HepG2 (cell line): Measurements from ENCODE around the gene SHISA4. TPM values are rescaled to one million over a fixed set of nuclear protein-coding genes. Genes with fewer than 3 reads are reported as not detected.

Source experiments
- ATAC-seq: fragments of 200-7000 bp; cut with Tn5 transposase; 3 replicates; pipeline ENCODE4 v1.9.1; 2020; ENCODE audit warnings: mild to moderate bottlenecking, moderate library complexity
- BruUV-seq: library from RNA; stranded (reverse); fragments of 400-500 nt; replicated peaks from 2 replicates; lab custom pipeline; 2021; lab: Mats Ljungman, UMichigan
- CTCF ChIA-PET: fragments of 300-600 bp; formaldehyde crosslinking; extraction: SDS; loops from one replicate; lab custom pipeline; 2021; ENCODE audit warnings: low total read pairs, inconsistent platforms, low intra/inter-chr PET ratio; lab: Yijun Ruan, JAX
- POLR2A ChIA-PET: fragments of 350-600 bp; sonication (Branson Sonifier 250); formaldehyde crosslinking; loops from one replicate; lab custom pipeline; 2020; ENCODE audit warnings: antibody characterized with exemption, inconsistent platforms; lab: Yijun Ruan, JAX
- DNase-seq: peaks from one replicate; pipeline ENCODE4 v3.0.0-alpha.2; 2015; ENCODE audit warnings: low spot score
- FAIRE-seq: peaks from 3 replicates; lab custom pipeline; 2011; peaks lifted over from hg19 to GRCh38; lab: Jason Lieb, UNC
- H2AFZ ChIP-seq: one replicate; pipeline ENCODE4 v1.6.1; 2011; ENCODE audit warnings: low read length, inconsistent platforms
- H3K27ac ChIP-seq: fragments of 300-600 bp; 3 replicates; pipeline ENCODE4 v1.8.0; 2011; ENCODE audit warnings: mixed run types, mild to moderate bottlenecking, mixed read lengths, low read length, inconsistent platforms; ENCODE audit not compliant: insufficient read depth; ENCODE audit errors: extremely low read length
- H3K27me3 ChIP-seq, 2 experiments: fragments of 200-600 bp in 1 of 2; 2 replicates in 1 of 2; 3 replicates in 1 of 2; pipeline versions ENCODE4 v1.6.0 to v1.8.0; 2011; ENCODE audit warnings: low read length in 2 of 2, mild to moderate bottlenecking in 2 of 2, moderate library complexity in 2 of 2, inconsistent platforms in 1 of 2; ENCODE audit not compliant: insufficient read depth in 2 of 2, control insufficient read depth in 1 of 2
- H3K36me3 ChIP-seq, 2 experiments: fragments of 200-600 bp in 1 of 2; replicated peaks in 1 of 2; 2 replicates in 1 of 2; 3 replicates in 1 of 2; pipeline versions ENCODE4 v1.5.1 to v1.8.0; 2011; ENCODE audit warnings: low read length in 2 of 2, inconsistent platforms in 1 of 2; ENCODE audit not compliant: insufficient read depth in 2 of 2, control insufficient read depth in 1 of 2
- H3K4me1 ChIP-seq: 2 replicates; pipeline ENCODE4 v1.5.1; 2012; ENCODE audit warnings: low read length, inconsistent platforms; ENCODE audit not compliant: insufficient read depth
- H3K4me2 ChIP-seq: 2 replicates; pipeline ENCODE4 v1.6.0; 2011; ENCODE audit warnings: low read depth, low read length, inconsistent platforms
- H3K4me3 ChIP-seq, 3 experiments: fragments of 200-600 bp in 1 of 3; sonication (generic), shearing (Covaris generic) in 1 of 3; replicated peaks in 1 of 3; 2 replicates each; pipeline ENCODE4 v1.5.1; 2011 to 2016; ENCODE audit warnings: low read length in 3 of 3, inconsistent platforms in 2 of 3, low read depth in 2 of 3, mild to moderate bottlenecking in 2 of 3, control low read depth in 1 of 3, mixed read lengths in 1 of 3; ENCODE audit not compliant: insufficient read depth in 1 of 3
- H3K79me2 ChIP-seq: one replicate; pipeline ENCODE4 v1.6.1; 2011; ENCODE audit warnings: low read length, inconsistent platforms; ENCODE audit not compliant: insufficient read depth
- H3K9ac ChIP-seq: 2 replicates; pipeline ENCODE4 v1.6.0; 2011; ENCODE audit warnings: mild to moderate bottlenecking, low read depth, low read length, inconsistent platforms; ENCODE audit not compliant: insufficient read depth
- H3K9me3 ChIP-seq: 2 replicates; pipeline ENCODE4 v1.5.1; 2012; ENCODE audit warnings: mild to moderate bottlenecking, low read length
- H4K20me1 ChIP-seq: 2 replicates; pipeline ENCODE4 v1.6.0; 2011; ENCODE audit warnings: inconsistent platforms, mild to moderate bottlenecking, low read length, moderate library complexity; ENCODE audit not compliant: insufficient read depth
- HNRNPL ChIP-seq: fragments of 200-400 bp; formaldehyde crosslinking; IDR thresholded peaks from 2 replicates; pipeline ENCODE4 v1.6.1; 2017; ENCODE audit warnings: mild to moderate bottlenecking, low read depth, low read length
- MZF1 ChIP-seq: sonication (generic); formaldehyde crosslinking; IDR thresholded peaks from 2 replicates; pipeline ENCODE4 v1.8.1; 2023; ENCODE audit warnings: mild to moderate bottlenecking, missing genetic modification reagents, borderline replicate concordance
- SIX1 ChIP-seq: sonication (generic); formaldehyde crosslinking; IDR thresholded peaks from 2 replicates; pipeline ENCODE4 v1.4.0; 2020; ENCODE audit warnings: missing genetic modification reagents, borderline replicate concordance
- ZFP37 ChIP-seq: sonication (generic); formaldehyde crosslinking; IDR thresholded peaks from 2 replicates; pipeline ENCODE4 v1.4.0; 2020; ENCODE audit warnings: missing genetic modification reagents, borderline replicate concordance
- ZNF703 ChIP-seq: sonication (generic); formaldehyde crosslinking; IDR thresholded peaks from 2 replicates; pipeline ENCODE4 v1.5.1; 2020; ENCODE audit warnings: missing genetic modification reagents, mild to moderate bottlenecking, moderate library complexity, borderline replicate concordance
- WGBS: methylation state at CpG from one replicate; pipeline ENCODE4 v1.1.6; 2017; ENCODE audit warnings: low lambda C conversion rate; 5-methylcytosine and 5-hydroxymethylcytosine counted together
- in situ Hi-C: cut with HindIII; loops from 2 replicates; pipeline ENCODE4 v1.10.0; 2017; ENCODE audit warnings: low pct_unique_long_range_greater_than_20kb; ENCODE audit not compliant: extremely low pct_ligation_motif_present
- intact Hi-C: fragments of 100-400 bp; cut with micrococcal nuclease; formaldehyde crosslinking; loops from one replicate; pipeline ENCODE4 v1.10.0; 2022; ENCODE audit not compliant: unreplicated experiment
- polyA plus RNA-seq, 8 experiments: library from polyadenylated mRNA; depleted of rRNA in 3 of 8; stranded (reverse) in 7 of 8; unstranded in 1 of 8; fragments of >200 nt; fragmentation: Illumina TruSeq in 4 of 8; extraction: Trizol in 4 of 8; gene quantifications; 2 replicates each; pipeline versions ENCODE4 v1.2.1 to v1.2.3, GENCODE V29; 2011 to 2016; ENCODE audit warnings: low read depth in 4 of 8, missing spikeins in 1 of 8, mixed read lengths in 1 of 8; ENCODE audit not compliant: insufficient read depth in 1 of 8
- total RNA-seq, 5 experiments: library from RNA; depleted of rRNA; stranded (reverse); fragments of >200 nt; fragmentation: Illumina TruSeq; extraction: Trizol; gene quantifications; 2 replicates each; pipeline ENCODE4 v1.2.3, GENCODE V29; 2016; ENCODE audit warnings: low read depth in 1 of 5
- TF ChIP-seq, protein P1 (sequence below): sonication (generic); formaldehyde crosslinking; conservative IDR thresholded peaks from 2 replicates; pipeline ENCODE4 v1.4.0; 2020; ENCODE audit warnings: missing genetic modification reagents
- TF ChIP-seq, protein P2 (sequence below): sonication (generic); formaldehyde crosslinking; IDR thresholded peaks from 2 replicates; pipeline ENCODE4 v1.8.1; 2023; ENCODE audit warnings: missing genetic modification reagents, mild to moderate bottlenecking, borderline replicate concordance

The SHISA4 gene
- total and polyA plus RNA-seq, 2 of the 13 experiments (the other 11 are each of a cell fraction or from before 2014, with no cell fraction given), result 0.51 to 1.0 TPM

DNA sequence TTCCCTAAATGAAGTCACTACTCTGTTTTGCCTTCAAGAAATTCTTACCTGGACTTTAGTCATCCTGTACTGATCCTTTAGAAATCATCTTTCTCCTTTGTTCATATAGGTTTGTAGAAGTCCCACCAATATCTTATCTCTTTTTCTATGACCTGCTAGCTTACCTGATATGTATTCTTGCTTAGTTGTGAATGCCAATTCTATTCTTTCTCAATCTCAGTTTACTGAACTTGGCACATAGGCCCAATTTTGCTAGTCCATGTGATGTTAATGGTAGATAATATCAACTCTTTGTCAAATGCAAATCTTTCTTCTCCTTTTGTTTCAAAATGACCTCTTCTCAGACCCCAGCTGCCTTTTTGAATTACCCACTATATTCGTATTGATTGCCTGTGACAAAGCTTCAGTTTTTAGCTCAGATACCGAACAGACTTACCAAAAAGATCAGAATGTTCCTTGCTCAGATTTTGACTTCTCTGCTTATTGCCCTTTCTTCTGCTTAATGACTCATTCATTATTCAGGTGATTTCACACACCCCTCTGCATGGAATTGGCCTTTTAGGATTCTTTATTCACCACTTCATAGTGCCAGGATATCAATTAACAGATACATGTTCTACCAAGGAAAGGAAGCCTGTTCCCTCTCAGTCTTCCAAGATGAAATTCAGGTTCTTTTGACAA lies 39.2 kb upstream of the SHISA4 start (continued):
- TF ChIP-seq, protein P1, sequence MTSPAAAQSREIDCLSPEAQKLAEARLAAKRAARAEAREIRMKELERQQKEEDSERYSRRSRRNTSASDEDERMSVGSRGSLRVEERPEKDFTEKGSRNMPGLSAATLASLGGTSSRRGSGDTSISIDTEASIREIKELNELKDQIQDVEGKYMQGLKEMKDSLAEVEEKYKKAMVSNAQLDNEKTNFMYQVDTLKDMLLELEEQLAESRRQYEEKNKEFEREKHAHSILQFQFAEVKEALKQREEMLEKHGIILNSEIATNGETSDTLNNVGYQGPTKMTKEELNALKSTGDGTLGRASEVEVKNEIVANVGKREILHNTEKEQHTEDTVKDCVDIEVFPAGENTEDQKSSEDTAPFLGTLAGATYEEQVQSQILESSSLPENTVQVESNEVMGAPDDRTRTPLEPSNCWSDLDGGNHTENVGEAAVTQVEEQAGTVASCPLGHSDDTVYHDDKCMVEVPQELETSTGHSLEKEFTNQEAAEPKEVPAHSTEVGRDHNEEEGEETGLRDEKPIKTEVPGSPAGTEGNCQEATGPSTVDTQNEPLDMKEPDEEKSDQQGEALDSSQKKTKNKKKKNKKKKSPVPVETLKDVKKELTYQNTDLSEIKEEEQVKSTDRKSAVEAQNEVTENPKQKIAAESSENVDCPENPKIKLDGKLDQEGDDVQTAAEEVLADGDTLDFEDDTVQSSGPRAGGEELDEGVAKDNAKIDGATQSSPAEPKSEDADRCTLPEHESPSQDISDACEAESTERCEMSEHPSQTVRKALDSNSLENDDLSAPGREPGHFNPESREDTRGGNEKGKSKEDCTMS (CRISPR knock-in tag), result no peak
- TF ChIP-seq MZF1 (CRISPR knock-in tag) (no peak), HNRNPL (no peak), ZNF703 (CRISPR knock-in tag) (no peak), ZFP37 (no peak)
- TF ChIP-seq, protein P2, sequence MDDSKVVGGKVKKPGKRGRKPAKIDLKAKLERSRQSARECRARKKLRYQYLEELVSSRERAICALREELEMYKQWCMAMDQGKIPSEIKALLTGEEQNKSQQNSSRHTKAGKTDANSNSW, result no peak

DNA sequence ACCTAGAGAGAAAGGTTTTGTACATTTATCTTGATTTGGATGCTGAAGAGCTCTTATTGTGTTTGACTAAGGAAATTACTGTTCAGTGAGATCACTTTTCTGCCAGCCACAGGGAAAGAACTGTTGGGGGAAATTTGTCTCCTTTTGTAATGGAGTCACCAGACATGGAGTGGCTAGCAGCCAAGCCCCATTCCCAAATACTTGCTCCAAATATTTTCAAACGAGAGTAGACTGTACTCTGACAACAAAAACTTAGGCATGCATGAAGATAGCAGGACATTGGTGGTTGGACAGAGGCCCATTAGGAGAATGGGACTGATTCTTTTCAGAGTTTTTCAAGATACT lies 38.7 kb upstream of the SHISA4 start:
- H2AFZ ChIP-seq, result no peak overlapping the region
- no peaks in the 10 kb centered on the region for H3K9me3 ChIP-seq
- H3K27ac ChIP-seq, result no peak overlapping the region
- 100% methylated on average over 1 of the region's 1 CpG for WGBS
- no peaks in the 10 kb centered on the region; the same call in 1 of the 2 replicates for H4K20me1 ChIP-seq
- intact Hi-C loops, result no loop called here
- no peak overlapping the region for H3K4me3 ChIP-seq
- H3K4me1 ChIP-seq, result peaks cover 26% of the 10 kb centered on the region
- DNase-seq (no peak), ATAC-seq (no peak), FAIRE-seq (no peak)
- in situ Hi-C loops, result no loop called here
- ChIA-PET POLR2A (no interaction called here), CTCF (no interaction called here)
- BruUV-seq, result no TSS peak
- H3K4me2 ChIP-seq, result no peak overlapping the region
- H3K9ac ChIP-seq, result no peak overlapping the region
- no peaks in the 10 kb centered on the region for H3K27me3 ChIP-seq
- peaks cover 12% of the 10 kb centered on the region for H3K79me2 ChIP-seq
- peaks cover 19 to 65% of the 10 kb centered on the region in 2 experiments for H3K36me3 ChIP-seq
- no peak for TF ChIP-seq SIX1 (CRISPR knock-in tag)
- TF ChIP-seq, all 625 proteins: peak for 0
